Suprapubic skin (tissue), 4 donors: ENCODE data around the gene SPAG16. TPM values are rescaled to one million over a fixed set of nuclear protein-coding genes. Genes with fewer than 3 reads are reported as not detected.

Source experiments
- DNase-seq, 2 donors: peaks; one replicate each; pipeline ENCODE4 v3.0.0-alpha.2; 2019; ENCODE audit warnings: low spot score in 2 of 2
- H3K27ac ChIP-seq: fragments of 200-600 bp; sonication (generic); one replicate; pipeline ENCODE4 v1.5.1; 2019
- H3K27me3 ChIP-seq: fragments of 200-600 bp; sonication (generic); one replicate; pipeline ENCODE4 v1.5.1; 2019
- H3K36me3 ChIP-seq: fragments of 200-600 bp; sonication (generic); one replicate; pipeline ENCODE4 v1.5.1; 2019
- H3K4me1 ChIP-seq: fragments of 200-600 bp; sonication (generic); one replicate; pipeline ENCODE4 v1.5.1; 2019
- H3K4me3 ChIP-seq: fragments of 200-600 bp; sonication (generic); one replicate; pipeline ENCODE4 v1.5.1; 2019; ENCODE audit warnings: mild to moderate bottlenecking
- H3K9me3 ChIP-seq: fragments of 200-600 bp; sonication (generic); one replicate; pipeline ENCODE4 v1.5.1; 2019
- CTCF ChIP-seq, 2 donors: fragments of 200-600 bp in 1 of 2; fragments of 450-650 bp in 1 of 2; sonication (generic) in 1 of 2; IDR thresholded peaks; one replicate each; pipeline ENCODE4 v1.5.1; 2016 to 2019; ENCODE audit warnings: antibody characterized with exemption in 2 of 2, mild to moderate bottlenecking in 1 of 2, moderate library complexity in 1 of 2
- EP300 ChIP-seq: sonication (generic); formaldehyde crosslinking; IDR thresholded peaks from one replicate; pipeline ENCODE4 v1.6.1; 2017; ENCODE audit warnings: antibody characterized with exemption
- POLR2A ChIP-seq, 2 donors: fragments of 450-650 bp; IDR thresholded peaks; one replicate each; pipeline ENCODE4 v1.6.1; 2017; ENCODE audit warnings: antibody characterized with exemption in 2 of 2, mild to moderate bottlenecking in 2 of 2, moderate library complexity in 2 of 2
- POLR2AphosphoS5 ChIP-seq, 3 donors: sonication (generic); formaldehyde crosslinking; IDR thresholded peaks; one replicate each; pipeline ENCODE4 v1.6.1; 2017; ENCODE audit warnings: antibody characterized with exemption in 3 of 3
- WGBS: methylation state at CpG from one replicate; pipeline ENCODE4 v1.1.5; 2018; 5-methylcytosine and 5-hydroxymethylcytosine counted together
- total RNA-seq, 4 donors: library from RNA; depleted of rRNA; stranded (reverse); fragments of >200 nt; gene quantifications; one replicate each; pipeline ENCODE4 v1.1.0, GENCODE V29; 2016

The SPAG16 gene
- total RNA-seq, 4 donors from 2014 or later, result 17.5 to 31.4 (median 22.0) TPM

GRCh38 chr2:214064471-214064870 lies 780.2 kb downstream of the SPAG16 start:
- DNase-seq, result no peak
- Histone ChIP-seq H3K36me3 (no peaks in the 10 kb centered on the region), H3K4me3 (no peak overlapping the region), H3K9me3 (no peaks in the 10 kb centered on the region), H3K4me1 (no peaks in the 10 kb centered on the region), H3K27ac (no peak overlapping the region), H3K27me3 (no peaks in the 10 kb centered on the region)
- WGBS, result 88% methylated on average over 2 of the region's 2 CpGs
- no peak for TF ChIP-seq EP300
- no peak for TF ChIP-seq POLR2AphosphoS5 (IDR thresholded peaks at IDR 0.05)
- TF ChIP-seq POLR2A (IDR thresholded peaks at IDR 0.05), result no peak
- no peak for TF ChIP-seq CTCF (IDR thresholded peaks at IDR 0.05)

GRCh38 chr2:214066862-214067261 lies 782.6 kb downstream of the SPAG16 start:
- DNase-seq, result no peak
- WGBS, result 66% methylated on average over 2 of the region's 2 CpGs
- no peak overlapping the region for H3K4me3 ChIP-seq
- no peaks in the 10 kb centered on the region for H3K27me3 ChIP-seq
- no peak for TF ChIP-seq EP300
- no peak for TF ChIP-seq POLR2A (IDR thresholded peaks at IDR 0.05)
- TF ChIP-seq POLR2AphosphoS5 (IDR thresholded peaks at IDR 0.05), result no peak
- no peak for TF ChIP-seq CTCF (IDR thresholded peaks at IDR 0.05)
- H3K27ac ChIP-seq, result no peak overlapping the region
- no peaks in the 10 kb centered on the region for H3K4me1 ChIP-seq
- no peaks in the 10 kb centered on the region for H3K9me3 ChIP-seq
- H3K36me3 ChIP-seq, result no peaks in the 10 kb centered on the region

GRCh38 chr2:214069254-214069653 lies 785.0 kb downstream of the SPAG16 start:
- Histone ChIP-seq H3K36me3 (no peaks in the 10 kb centered on the region), H3K4me1 (no peaks in the 10 kb centered on the region), H3K4me3 (no peak overlapping the region), H3K27ac (no peak overlapping the region), H3K27me3 (no peaks in the 10 kb centered on the region), H3K9me3 (no peaks in the 10 kb centered on the region)
- 18% methylated on average over 2 of the region's 2 CpGs for WGBS
- DNase-seq, result no peak
- TF ChIP-seq CTCF (IDR thresholded peaks at IDR 0.05) (no peak), EP300 (no peak), POLR2AphosphoS5 (IDR thresholded peaks at IDR 0.05) (no peak), POLR2A (IDR thresholded peaks at IDR 0.05) (no peak)

- TF ChIP-seq POLR2A (IDR thresholded peaks at IDR 0.05) (no peak), POLR2AphosphoS5 (IDR thresholded peaks at IDR 0.05) (no peak), CTCF (IDR thresholded peaks at IDR 0.05) (no peak), EP300 (no peak)
- H3K4me3 ChIP-seq, result no peak overlapping the region
- no peaks in the 10 kb centered on the region for H3K9me3 ChIP-seq
- H3K27me3 ChIP-seq, result no peaks in the 10 kb centered on the region
- H3K36me3 ChIP-seq, result no peaks in the 10 kb centered on the region
- no peak overlapping the region for H3K27ac ChIP-seq
- no peaks in the 10 kb centered on the region for H3K4me1 ChIP-seq
- no peak for DNase-seq
- 66% methylated on average over 6 of the region's 6 CpGs for WGBS
Measured at GRCh38 chr2:214075456-214075855, 791.2 kb downstream of the SPAG16 start.

GRCh38 chr2:214076527-214076926 lies 792.3 kb downstream of the SPAG16 start:
- Histone ChIP-seq H3K27ac (no peak overlapping the region), H3K9me3 (no peaks in the 10 kb centered on the region), H3K36me3 (no peaks in the 10 kb centered on the region), H3K27me3 (no peaks in the 10 kb centered on the region), H3K4me3 (no peak overlapping the region), H3K4me1 (no peaks in the 10 kb centered on the region)
- DNase-seq, result no peak
- no peak for TF ChIP-seq POLR2AphosphoS5 (IDR thresholded peaks at IDR 0.05)
- TF ChIP-seq POLR2A (IDR thresholded peaks at IDR 0.05), result no peak
- TF ChIP-seq CTCF (IDR thresholded peaks at IDR 0.05), result no peak
- no peak for TF ChIP-seq EP300
- 42% methylated on average over 1 of the region's 1 CpG for WGBS
